GM12878 (cell line): Measurements from ENCODE around the gene CAPN8. TPM values are rescaled to one million over a fixed set of nuclear protein-coding genes. Genes with fewer than 3 reads are reported as not detected.

Experiments used
- ATAC-seq: fragments of 200-7000 bp; cut with Tn5 transposase; 3 replicates; pipeline ENCODE4 v1.9.1; 2020; ENCODE audit warnings: mild to moderate bottlenecking, moderate library complexity
- BruUV-seq: library from RNA; stranded (reverse); fragments of 400-500 nt; replicated peaks from 2 replicates; lab custom pipeline; 2021; lab: Mats Ljungman, UMichigan
- CTCF ChIA-PET: fragments of 300-600 bp; sonication (Branson Sonifier 250); formaldehyde crosslinking; extraction: SDS; loops from one replicate; lab custom pipeline; 2021; ENCODE audit warnings: inconsistent platforms; lab: Yijun Ruan, JAX
- POLR2A ChIA-PET: fragments of 350-600 bp; formaldehyde crosslinking; extraction: SDS; loops from one replicate; lab custom pipeline; 2021; ENCODE audit warnings: inconsistent platforms; lab: Charles Lee
- RAD21 ChIA-PET: fragments of 300-600 bp; sonication (Branson Sonifier 250); formaldehyde crosslinking; loops from one replicate; lab custom pipeline; 2023; ENCODE audit warnings: antibody characterized with exemption; ENCODE audit not compliant: unreplicated experiment; lab: Charles Lee
- SMC1A ChIA-PET: fragments of 300-600 bp; sonication (Branson Sonifier 250); formaldehyde crosslinking; loops from one replicate; lab custom pipeline; 2023; ENCODE audit not compliant: unreplicated experiment, uncharacterized antibody; lab: Charles Lee
- DNase-seq: peaks from one replicate; pipeline ENCODE4 v3.0.0-alpha.2; 2011; ENCODE audit warnings: low read depth, low spot score
- FAIRE-seq: peaks from 3 replicates; lab custom pipeline; 2011; peaks lifted over from hg19 to GRCh38; lab: Jason Lieb, UNC
- H2AFZ ChIP-seq: 2 replicates; pipeline ENCODE4 v1.6.0; 2011; ENCODE audit warnings: low read depth, low read length, control low read depth; ENCODE audit not compliant: control insufficient read depth
- H3K27ac ChIP-seq: 2 replicates; pipeline ENCODE4 v1.5.1; 2011; ENCODE audit warnings: control low read depth; ENCODE audit not compliant: control insufficient read depth, insufficient read depth
- H3K27me3 ChIP-seq, 2 experiments: replicated peaks in 1 of 2; 2 replicates each; pipeline versions ENCODE4 v1.6.0 to v1.6.1; 2011; ENCODE audit warnings: low read length in 1 of 2; ENCODE audit not compliant: control insufficient read depth in 2 of 2, insufficient read depth in 2 of 2
- H3K36me3 ChIP-seq, 2 experiments: 2 replicates each; pipeline ENCODE4 v1.5.1; 2011; ENCODE audit warnings: low read length in 1 of 2; ENCODE audit not compliant: control insufficient read depth in 2 of 2, insufficient read depth in 2 of 2
- H3K4me1 ChIP-seq: 2 replicates; pipeline ENCODE4 v1.6.1; 2011; ENCODE audit warnings: mild to moderate bottlenecking, low read length, moderate library complexity, mixed read lengths; ENCODE audit not compliant: control insufficient read depth, insufficient read depth
- H3K4me2 ChIP-seq: 2 replicates; pipeline ENCODE4 v1.6.0; 2011; ENCODE audit warnings: control low read depth; ENCODE audit not compliant: control insufficient read depth, insufficient read depth
- H3K4me3 ChIP-seq: fragments of 200-600 bp; sonication (generic); 2 replicates; pipeline ENCODE4 v1.5.1; 2016
- H3K79me2 ChIP-seq: 2 replicates; pipeline ENCODE4 v1.6.0; 2011; ENCODE audit warnings: low read length; ENCODE audit not compliant: control insufficient read depth, insufficient read depth
- H3K9ac ChIP-seq: 2 replicates; pipeline ENCODE4 v1.8.0; 2011; ENCODE audit warnings: low read length, control low read depth, mixed read lengths; ENCODE audit not compliant: control insufficient read depth, insufficient read depth
- H3K9me3 ChIP-seq: replicated peaks from 3 replicates; pipeline ENCODE4 v1.5.1; 2011; ENCODE audit warnings: mild to moderate bottlenecking, low read length; ENCODE audit not compliant: control insufficient read depth, insufficient read depth
- H4K20me1 ChIP-seq: 2 replicates; pipeline ENCODE4 v1.6.0; 2011; ENCODE audit not compliant: control insufficient read depth, insufficient read depth
- CEBPZ ChIP-seq: fragments of 150-350 bp; IDR thresholded peaks from 2 replicates; pipeline ENCODE4 v1.6.1; 2016; ENCODE audit warnings: low read depth, low read length
- CHD4 ChIP-seq: fragments of 200-600 bp; sonication (generic); IDR thresholded peaks from 2 replicates; pipeline ENCODE4 v1.6.1; 2016; ENCODE audit warnings: mild to moderate bottlenecking
- EP300 ChIP-seq, 2 experiments: fragments of 150-350 bp in 1 of 2; IDR thresholded peaks; 2 replicates each; pipeline ENCODE4 v1.6.1; 2011 to 2012; ENCODE audit warnings: low read depth in 2 of 2, low read length in 2 of 2, borderline replicate concordance in 1 of 2, improper control_type of control experiment in 1 of 2, inconsistent platforms in 1 of 2; ENCODE audit not compliant: control insufficient read depth in 1 of 2
- EZH2 ChIP-seq: IDR thresholded peaks from 2 replicates; pipeline ENCODE4 v1.6.1; 2012; ENCODE audit warnings: low read depth, mild to moderate bottlenecking, control low read depth, inconsistent platforms, low read length, borderline replicate concordance; ENCODE audit not compliant: control insufficient read depth
- GATAD2B ChIP-seq: fragments of 450-650 bp; conservative IDR thresholded peaks from 2 replicates; pipeline ENCODE4 v1.6.1; 2017; ENCODE audit warnings: low read depth, mild to moderate bottlenecking, moderate library complexity
- HCFC1 ChIP-seq: fragments of 150-350 bp; IDR thresholded peaks from 2 replicates; pipeline ENCODE4 v1.6.1; 2014; ENCODE audit warnings: low read length
- HDGF ChIP-seq: fragments of 450-650 bp; IDR thresholded peaks from 2 replicates; pipeline ENCODE4 v1.6.1; 2016; ENCODE audit warnings: antibody characterized with exemption
- IRF4 ChIP-seq: IDR thresholded peaks from 2 replicates; pipeline ENCODE4 v1.6.1; 2011; ENCODE audit warnings: low read depth, low read length
- KLF5 ChIP-seq: fragments of 450-650 bp; IDR thresholded peaks from 2 replicates; pipeline ENCODE4 v1.6.1; 2014; ENCODE audit warnings: mild to moderate bottlenecking; ENCODE audit not compliant: partially characterized antibody
- NFIC ChIP-seq: IDR thresholded peaks from 2 replicates; pipeline ENCODE4 v1.6.1; 2012; ENCODE audit warnings: low read depth, mild to moderate bottlenecking, inconsistent platforms, low read length, moderate library complexity
- PML ChIP-seq: IDR thresholded peaks from 2 replicates; pipeline ENCODE4 v1.6.1; 2012; ENCODE audit warnings: low read length, inconsistent platforms
- SMAD1 ChIP-seq: fragments of 450-650 bp; IDR thresholded peaks from 2 replicates; pipeline ENCODE4 v1.6.1; 2018; ENCODE audit warnings: mild to moderate bottlenecking, low read depth; ENCODE audit not compliant: partially characterized antibody
- SPI1 ChIP-seq: IDR thresholded peaks from 2 replicates; pipeline ENCODE4 v1.6.1; 2011; ENCODE audit warnings: low read depth, mild to moderate bottlenecking, low read length, moderate library complexity, borderline replicate concordance; ENCODE audit not compliant: insufficient read depth
- USF2 ChIP-seq: IDR thresholded peaks from 2 replicates; pipeline ENCODE4 v1.6.1; 2011; ENCODE audit warnings: low read depth, low read length, improper control_type of control experiment, borderline replicate concordance
- ZBED1 ChIP-seq: IDR thresholded peaks from 2 replicates; pipeline ENCODE4 v1.6.1; 2016; ENCODE audit warnings: borderline replicate concordance
- ZBTB4 ChIP-seq: fragments of 450-650 bp; formaldehyde crosslinking; IDR thresholded peaks from 2 replicates; pipeline ENCODE4 v1.4.0; 2022; ENCODE audit warnings: mild to moderate bottlenecking, moderate library complexity
- WGBS: methylation state at CpG from one replicate; pipeline ENCODE4 v1.1.6; 2016; ENCODE audit warnings: low lambda C conversion rate; ENCODE audit not compliant: insufficient replicate concordance, insufficient coverage; ENCODE audit errors: missing lambda C conversion rate; 5-methylcytosine and 5-hydroxymethylcytosine counted together
- in situ Hi-C: fragments of 300-500 bp; cut with MboI; formaldehyde crosslinking; loops from 9 replicates; pipeline ENCODE4 v1.14.3; 2018; ENCODE audit warnings: mixed read lengths
- intact Hi-C: fragments of 100-400 bp; cut with micrococcal nuclease; formaldehyde crosslinking; loops from one replicate; pipeline ENCODE4 v1.14.2; 2022; ENCODE audit not compliant: unreplicated experiment
- polyA plus RNA-seq, 11 experiments: library from polyadenylated mRNA; depleted of rRNA in 4 of 11; unstranded in 6 of 11; stranded (reverse) in 5 of 11; fragments of >200 nt; fragmentation: Nextera tagmentation in 4 of 11; fragmentation: Illumina TruSeq in 1 of 11; extraction: Ambion mirVana in 4 of 11; extraction: Trizol in 1 of 11; gene quantifications; 1 replicate in 1 of 11; 2 replicates in 10 of 11; pipeline versions ENCODE4 v1.2.1 to v1.2.3, GENCODE V29; 2011 to 2016; ENCODE audit warnings: inconsistent platforms in 2 of 11, missing spikeins in 2 of 11, low read depth in 1 of 11
- total RNA-seq, 4 experiments: library from RNA; depleted of rRNA in 3 of 4; stranded (reverse); fragments of >200 nt in 3 of 4; fragmentation: Illumina TruSeq in 1 of 4; extraction: Trizol in 1 of 4; gene quantifications; 2 replicates each; pipeline versions ENCODE4 v1.2.1 to v1.2.3, GENCODE V29; 2013 to 2021

Gene CAPN8
- total and polyA plus RNA-seq, 10 of the 15 experiments (the other 5 are each of a cell fraction or from before 2014, with no cell fraction given), result 6.4 to 30.7 (median 12.3) TPM

GRCh38 chr1:223653015-223653414 is 12.5 kb downstream of the CAPN8 start:
- in situ Hi-C loops, result no loop called here
- no TSS peak for BruUV-seq
- WGBS, result 31% methylated on average over 14 of the region's 14 CpGs
- DNase-seq (no peak), ATAC-seq (no peak), FAIRE-seq (no peak)
- Histone ChIP-seq H3K27me3 (no peaks in the 10 kb centered on the region; a peak in 1 of 4 replicates), H2AFZ (no peak overlapping the region), H3K4me1 (no peaks in the 10 kb centered on the region), H3K27ac (no peak overlapping the region), H3K36me3 (no peaks in the 10 kb centered on the region), H3K9me3 (no peaks in the 10 kb centered on the region), H3K9ac (no peak overlapping the region), H3K4me3 (no peak overlapping the region), H4K20me1 (no peaks in the 10 kb centered on the region), H3K79me2 (no peaks in the 10 kb centered on the region), H3K4me2 (no peak overlapping the region)
- RAD21 ChIA-PET, result no interaction called here
- no peak for TF ChIP-seq EP300 (IDR thresholded peaks at IDR 0.05; ENCODE audit: borderline replicate concordance in 1 of 2, control insufficient read depth in 1 of 2, low read depth in 2 of 2, low read length in 2 of 2)
- TF ChIP-seq IRF4, result no peak
- TF ChIP-seq ZBTB4, result no peak
- no peak for TF ChIP-seq ZBED1
- TF ChIP-seq CHD4, result no peak
- TF ChIP-seq GATAD2B, result no peak
- TF ChIP-seq KLF5, result no peak
- TF ChIP-seq NFIC, result no peak
- TF ChIP-seq PML, result no peak
- TF ChIP-seq USF2, result no peak
- TF ChIP-seq SPI1, result no peak
- no peak for TF ChIP-seq EZH2
- TF ChIP-seq HCFC1, result no peak
- TF ChIP-seq SMAD1, result no peak
- TF ChIP-seq CEBPZ, result no peak
- TF ChIP-seq HDGF, result no peak
- SMC1A ChIA-PET, result no interaction called here
- POLR2A ChIA-PET, result no interaction called here
- intact Hi-C loops, result no loop called here
- CTCF ChIA-PET, result no interaction called here
